ENCODE data around the gene WNT7A.

WNT7A gene

GRCh38 chr3:13829311-13829710 is 50.6 kb downstream of the WNT7A start:
- no peak for TF ChIP-seq CTCF (IDR thresholded peaks at IDR 0.05; ENCODE audit: control insufficient read depth, insufficient read depth, low read depth, low read length, missing control alignments)
- no peak overlapping the region for H3K4me3 ChIP-seq (ENCODE audit: control insufficient read depth, low read depth, low read length)

DNA sequence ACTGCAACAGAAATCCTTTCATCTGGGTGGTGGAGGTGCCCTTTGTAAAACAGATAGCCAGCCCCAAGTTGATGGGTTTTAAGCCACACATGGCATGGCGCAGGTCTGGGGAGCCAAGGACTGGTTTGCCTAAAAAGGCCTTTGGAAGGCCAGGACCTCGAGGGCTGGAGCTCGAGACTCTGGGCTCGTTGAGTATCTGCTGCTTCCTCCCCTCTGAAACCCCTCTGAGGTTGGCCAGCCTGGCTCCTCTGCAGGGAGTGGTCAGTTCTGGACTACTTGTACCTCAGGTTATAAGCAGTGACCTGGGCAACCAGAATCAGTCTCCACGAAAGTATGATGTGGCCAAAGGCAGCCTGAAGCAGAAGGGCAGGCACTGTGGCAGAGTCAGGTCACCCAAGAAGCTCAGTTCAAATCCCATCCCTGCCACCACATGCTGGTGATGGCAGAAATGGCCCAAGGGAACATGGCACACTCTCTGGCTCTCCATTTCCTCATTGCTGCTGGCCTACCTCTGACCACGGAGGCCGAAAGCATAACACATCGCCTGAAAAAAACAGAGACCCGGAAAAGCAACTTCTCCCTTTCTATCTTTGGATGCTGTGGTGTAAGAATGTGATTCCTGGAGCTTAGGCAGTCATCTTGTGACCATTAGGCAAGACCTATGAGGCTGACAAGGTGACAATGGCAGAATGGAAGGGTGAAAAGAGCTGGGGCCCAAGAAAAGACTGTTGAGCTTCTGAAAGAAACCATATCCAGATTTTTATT is 51.2 kb downstream of the WNT7A start:
- no peak for DNase-seq (ENCODE audit: low read depth)
- no peak for TF ChIP-seq CTCF (IDR thresholded peaks at IDR 0.05; ENCODE audit: control insufficient read depth, insufficient read depth, low read depth, low read length, missing control alignments)
- H3K4me3 ChIP-seq (ENCODE audit: control insufficient read depth, low read depth, low read length): no peak overlapping the region

More at GRCh38 chr3:13829311-13829710, 50.6 kb downstream of the WNT7A start:
- DNase-seq (ENCODE audit: low read depth): no peak

GRCh38 chr3:13827699-13828098 is 52.2 kb downstream of the WNT7A start:
- DNase-seq (ENCODE audit: low read depth): no peak
- TF ChIP-seq CTCF (IDR thresholded peaks at IDR 0.05; ENCODE audit: control insufficient read depth, insufficient read depth, low read depth, low read length, missing control alignments): no peak

GRCh38 chr3:13827256-13827655 is 52.6 kb downstream of the WNT7A start:
- DNase-seq (ENCODE audit: low read depth): no peak
- H3K4me3 ChIP-seq (ENCODE audit: control insufficient read depth, low read depth, low read length): no peak overlapping the region
- TF ChIP-seq CTCF (IDR thresholded peaks at IDR 0.05; ENCODE audit: control insufficient read depth, insufficient read depth, low read depth, low read length, missing control alignments): no peak

More at GRCh38 chr3:13827699-13828098, 52.2 kb downstream of the WNT7A start:
- no peak overlapping the region for H3K4me3 ChIP-seq (ENCODE audit: control insufficient read depth, low read depth, low read length)

GRCh38 chr3:13826672-13827071 is 53.2 kb downstream of the WNT7A start:
- no peak for DNase-seq (ENCODE audit: low read depth)
- H3K4me3 ChIP-seq (ENCODE audit: control insufficient read depth, low read depth, low read length): no peak overlapping the region
- no peak for TF ChIP-seq CTCF (IDR thresholded peaks at IDR 0.05; ENCODE audit: control insufficient read depth, insufficient read depth, low read depth, low read length, missing control alignments)

DNA sequence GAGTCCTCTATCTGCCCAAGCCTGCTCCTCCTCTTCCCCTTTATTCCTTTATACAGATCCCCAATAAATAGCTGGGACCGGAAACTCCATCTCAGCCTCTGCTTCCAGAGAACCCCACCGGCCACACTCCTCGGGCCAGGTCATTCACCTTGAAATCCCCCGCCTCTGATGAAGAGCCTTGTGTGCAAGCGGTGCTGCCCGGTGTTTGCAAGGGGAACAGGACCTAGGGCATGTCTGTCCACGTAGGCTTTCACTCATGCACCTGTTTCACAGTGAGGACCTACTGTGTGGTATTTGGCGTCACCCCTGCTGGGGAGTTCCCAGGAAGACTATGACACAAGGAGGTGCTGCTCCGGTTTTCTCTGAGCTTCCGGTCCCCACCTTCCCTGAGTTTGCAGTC is 54.0 kb downstream of the WNT7A start:
- no peak for DNase-seq (ENCODE audit: low read depth)
- no peak overlapping the region for H3K4me3 ChIP-seq (ENCODE audit: control insufficient read depth, low read depth, low read length)
- TF ChIP-seq CTCF (IDR thresholded peaks at IDR 0.05; ENCODE audit: control insufficient read depth, insufficient read depth, low read depth, low read length, missing control alignments): no peak
